ENCODE measurements around the gene TOGARAM1.

TOGARAM1 gene

GRCh38 chr14:44962334-44963043 lies 499 bp downstream of the TOGARAM1 start:
- H3K4me3 ChIP-seq (replicated peaks; ENCODE audit: low read depth, low read length), result peak overlapping the region; percentile 87
- no peak for TF ChIP-seq CTCF (IDR thresholded peaks at IDR 0.05; ENCODE audit: low read length, missing control alignments)
- peak; percentile 58 for DNase-seq (ENCODE audit: low read depth)

- no peak for DNase-seq (ENCODE audit: low read depth)
Measured at GRCh38 chr14:44963044-44963528, 1.1 kb downstream of the TOGARAM1 start.

GRCh38 chr14:44963775-44964380 lies 1.9 kb downstream of the TOGARAM1 start:
- H3K4me3 ChIP-seq (replicated peaks; ENCODE audit: low read depth, low read length), result peak overlapping the region; percentile 87
- peak; percentile 11 for DNase-seq (ENCODE audit: low read depth)
- TF ChIP-seq CTCF (IDR thresholded peaks at IDR 0.05; ENCODE audit: low read length, missing control alignments), result no peak

More at GRCh38 chr14:44963044-44963528, 1.1 kb downstream of the TOGARAM1 start:
- H3K4me3 ChIP-seq (replicated peaks; ENCODE audit: low read depth, low read length), result peak overlapping the region; percentile 87
- no peak for TF ChIP-seq CTCF (IDR thresholded peaks at IDR 0.05; ENCODE audit: low read length, missing control alignments)

GRCh38 chr14:44966601-44967336 lies 4.8 kb downstream of the TOGARAM1 start:
- DNase-seq (ENCODE audit: low read depth), result peak; percentile 8
- TF ChIP-seq CTCF (IDR thresholded peaks at IDR 0.05; ENCODE audit: low read length, missing control alignments), result no peak
- H3K4me3 ChIP-seq (replicated peaks; ENCODE audit: low read depth, low read length), result peak overlapping the region; percentile 43

- H3K4me3 ChIP-seq (replicated peaks; ENCODE audit: low read depth, low read length), result no peak overlapping the region
- no peak for TF ChIP-seq CTCF (IDR thresholded peaks at IDR 0.05; ENCODE audit: low read length, missing control alignments)
- DNase-seq (ENCODE audit: low read depth), result no peak
Measured at GRCh38 chr14:44968714-44969113, 6.7 kb downstream of the TOGARAM1 start.

GRCh38 chr14:44970907-44971306 lies 8.9 kb downstream of the TOGARAM1 start:
- no peak for DNase-seq (ENCODE audit: low read depth)
- TF ChIP-seq CTCF (IDR thresholded peaks at IDR 0.05; ENCODE audit: low read length, missing control alignments), result no peak
- H3K4me3 ChIP-seq (replicated peaks; ENCODE audit: low read depth, low read length), result no peak overlapping the region

Measured in fibroblast of pulmonary artery (primary cell).